Pulmonary artery endothelial cell (primary cell): ENCODE measurements around the gene AJUBA. TPM values are rescaled to one million over a fixed set of nuclear protein-coding genes. Genes with fewer than 3 reads are reported as not detected.
"Not testable (repeated sequence)": the region's sequence is repeated elsewhere in the genome, so short reads cannot be mapped to it uniquely, and the experiment has no call there.

Experiments
- DNase-seq: peaks from one replicate; pipeline ENCODE4 v3.0.0-alpha.2; 2011; ENCODE audit warnings: low read depth, low spot score
- total RNA-seq: library from RNA; depleted of rRNA; stranded (reverse); fragments of >200 nt; gene quantifications from 2 replicates; pipeline ENCODE4 v1.2.3, GENCODE V29; 2014

AJUBA gene
- total RNA-seq, 1 donor from 2014 or later = 66.8 TPM

- peak; percentile 90 for DNase-seq
Measured at GRCh38 chr14:23006544-23007419, 24.4 kb upstream of the AJUBA start.

GRCh38 chr14:23006188-23006534 is 23.8 kb upstream of the AJUBA start:
- DNase-seq = no peak

GRCh38 chr14:23005451-23006187 is 23.3 kb upstream of the AJUBA start:
- DNase-seq = no peak

- not testable (repeated sequence) for DNase-seq
Measured at GRCh38 chr14:23004274-23004673, 21.9 kb upstream of the AJUBA start.

- no peak for DNase-seq
Measured at GRCh38 chr14:23002592-23002991, 20.2 kb upstream of the AJUBA start.

GRCh38 chr14:23000860-23001259 is 18.5 kb upstream of the AJUBA start:
- no peak for DNase-seq

- DNase-seq = no peak
Measured at GRCh38 chr14:22998329-22999012, 16.1 kb upstream of the AJUBA start.

GRCh38 chr14:22997676-22998323 is 15.4 kb upstream of the AJUBA start:
- DNase-seq = no peak

GRCh38 chr14:22996768-22997654 is 14.7 kb upstream of the AJUBA start:
- DNase-seq = no peak

GRCh38 chr14:22995889-22996625 is 13.7 kb upstream of the AJUBA start:
- DNase-seq = no peak

GRCh38 chr14:22994762-22995275 is 12.5 kb upstream of the AJUBA start:
- DNase-seq = no peak

GRCh38 chr14:22993517-22993916 is 11.2 kb upstream of the AJUBA start:
- no peak for DNase-seq

- DNase-seq = no peak
Measured at GRCh38 chr14:22991852-22992251, 9.5 kb upstream of the AJUBA start.

GRCh38 chr14:22987291-22987690 is 4.9 kb upstream of the AJUBA start:
- DNase-seq = no peak

- DNase-seq = peak; percentile 71
Measured at GRCh38 chr14:22986508-22987054, 4.2 kb upstream of the AJUBA start.

- DNase-seq = no peak
Measured at GRCh38 chr14:22985894-22986507, 3.6 kb upstream of the AJUBA start.

GRCh38 chr14:22984959-22985658 is 2.8 kb upstream of the AJUBA start:
- DNase-seq = no peak

- no peak for DNase-seq
Measured at GRCh38 chr14:22981876-22982476, 375 bp downstream of the AJUBA start.
